SK-N-SH (cell line): ENCODE results near the gene UBE2G2. TPM values are rescaled to one million over a fixed set of nuclear protein-coding genes. Genes with fewer than 3 reads are reported as not detected.

Source experiments
- CTCF ChIA-PET: fragments of 300-600, 350-600 bp; formaldehyde crosslinking; extraction: SDS; loops from one replicate; lab custom pipeline; 2021; lab: Yijun Ruan, JAX
- POLR2A ChIA-PET: fragments of 350-600 bp; sonication (Branson Sonifier 250); formaldehyde crosslinking; extraction: SDS; loops from one replicate; lab custom pipeline; 2020; ENCODE audit warnings: antibody characterized with exemption, inconsistent platforms; lab: Yijun Ruan, JAX
- DNase-seq: peaks from one replicate; pipeline ENCODE4 v3.0.0; 2012
- H2AFZ ChIP-seq: fragments of 200-600 bp; sonication (generic); 2 replicates; pipeline ENCODE4 v1.8.1; 2016; ENCODE audit warnings: antibody characterized with exemption, mild to moderate bottlenecking, low read depth
- H3F3A ChIP-seq: fragments of 200-600 bp; sonication (generic); replicated peaks from 2 replicates; pipeline ENCODE3; 2016; ENCODE audit warnings: antibody characterized with exemption, mild to moderate bottlenecking; ENCODE audit not compliant: insufficient read depth
- H3K27ac ChIP-seq, 2 experiments: fragments of 200-500 bp in 1 of 2; fragments of 200-600 bp in 1 of 2; sonication (Bioruptor generic) in 1 of 2; sonication (generic), shearing (Covaris generic) in 1 of 2; 2 replicates each; pipeline versions ENCODE4 v1.5.1 to v1.6.1; 2014 to 2016; ENCODE audit warnings: low read depth in 2 of 2, inconsistent platforms in 1 of 2, low read length in 1 of 2, mild to moderate bottlenecking in 1 of 2, mixed read lengths in 1 of 2
- H3K27me3 ChIP-seq: fragments of 200-600 bp; sonication (generic), shearing (Covaris generic); 2 replicates; pipeline ENCODE4 v1.6.1; 2016; ENCODE audit warnings: mixed run types; ENCODE audit not compliant: insufficient read depth
- H3K36me3 ChIP-seq, 2 experiments: fragments of 200-500 bp in 1 of 2; fragments of 200-600 bp in 1 of 2; sonication (Bioruptor generic) in 1 of 2; sonication (generic) in 1 of 2; replicated peaks in 1 of 2; 2 replicates each; pipeline versions ENCODE3 to v1.5.1; 2014 to 2016; ENCODE audit warnings: low read length in 1 of 2, mild to moderate bottlenecking in 1 of 2; ENCODE audit not compliant: insufficient read depth in 2 of 2, control insufficient read depth in 1 of 2
- H3K4me1 ChIP-seq, 2 experiments: fragments of 200-500 bp in 1 of 2; fragments of 200-600 bp in 1 of 2; sonication (Bioruptor generic) in 1 of 2; sonication (generic), shearing (Covaris generic) in 1 of 2; 2 replicates each; pipeline versions ENCODE4 v1.5.1 to v1.6.1; 2014 to 2016; ENCODE audit warnings: low read depth in 1 of 2, low read length in 1 of 2, mixed run types in 1 of 2; ENCODE audit not compliant: insufficient read depth in 2 of 2, control insufficient read depth in 1 of 2
- H3K4me2 ChIP-seq: fragments of 200-600 bp; sonication (generic), shearing (Covaris generic); 2 replicates; pipeline ENCODE4 v1.6.1; 2017; ENCODE audit warnings: mixed run types
- H3K4me3 ChIP-seq, 2 experiments: fragments of 200-500 bp in 1 of 2; fragments of 200-600 bp in 1 of 2; sonication (Bioruptor generic) in 1 of 2; sonication (generic), shearing (Covaris generic) in 1 of 2; 2 replicates each; pipeline versions ENCODE4 v1.5.1 to v1.8.1; 2014 to 2016; ENCODE audit warnings: low read depth in 2 of 2, inconsistent platforms in 1 of 2, low read length in 1 of 2, mild to moderate bottlenecking in 1 of 2, mixed read lengths in 1 of 2, moderate library complexity in 1 of 2
- H3K79me2 ChIP-seq: fragments of 200-600 bp; sonication (generic); 2 replicates; pipeline ENCODE4 v1.8.1; 2017; ENCODE audit warnings: mild to moderate bottlenecking; ENCODE audit not compliant: insufficient read depth
- H3K9ac ChIP-seq: fragments of 200-600 bp; sonication (generic); 2 replicates; pipeline ENCODE4 v1.6.1; 2017; ENCODE audit warnings: mixed run types
- H3K9me2 ChIP-seq: fragments of 200-600 bp; sonication (generic); 2 replicates; pipeline ENCODE4 v1.6.1; 2017; ENCODE audit warnings: mixed run types
- H3K9me3 ChIP-seq: fragments of 200-600 bp; sonication (generic); 2 replicates; pipeline ENCODE4 v1.6.1; 2017; ENCODE audit warnings: mixed run types, mild to moderate bottlenecking, moderate library complexity
- H4K20me1 ChIP-seq: fragments of 200-600 bp; sonication (generic); 2 replicates; pipeline ENCODE4 v1.6.1; 2017; ENCODE audit warnings: mild to moderate bottlenecking, mixed run types; ENCODE audit not compliant: insufficient read depth
- EP300 ChIP-seq, 2 experiments: IDR thresholded peaks; 2 replicates each; pipeline versions ENCODE4 v1.4.0 to v1.6.1; 2012; ENCODE audit warnings: borderline replicate concordance in 1 of 2, low read depth in 1 of 2, low read length in 1 of 2
- EZH2phosphoT487 ChIP-seq: fragments of 200-600 bp; sonication (generic); IDR thresholded peaks from 2 replicates; pipeline ENCODE4 v1.6.1; 2017; ENCODE audit warnings: low read depth, mixed run types, mild to moderate bottlenecking, antibody characterized with exemption, moderate library complexity, borderline replicate concordance
- FOSL2 ChIP-seq: IDR thresholded peaks from 2 replicates; pipeline ENCODE4 v1.4.0; 2012; ENCODE audit warnings: low read depth, mild to moderate bottlenecking, moderate library complexity, borderline replicate concordance
- FOXM1 ChIP-seq: IDR thresholded peaks from 2 replicates; pipeline ENCODE4 v1.4.0; 2012; ENCODE audit warnings: low read depth, mild to moderate bottlenecking
- GABPA ChIP-seq: IDR thresholded peaks from 2 replicates; pipeline ENCODE4 v1.4.0; 2012; ENCODE audit warnings: low read depth, mild to moderate bottlenecking
- MAX ChIP-seq: IDR thresholded peaks from 2 replicates; pipeline ENCODE4 v1.4.0; 2012; ENCODE audit warnings: low read depth
- NFIC ChIP-seq: IDR thresholded peaks from 2 replicates; pipeline ENCODE4 v1.4.0; 2012; ENCODE audit warnings: borderline replicate concordance
- PBX3 ChIP-seq: IDR thresholded peaks from 2 replicates; pipeline ENCODE4; 2012
- RCOR1 ChIP-seq: fragments of 150-350 bp; IDR thresholded peaks from 2 replicates; pipeline ENCODE4 v1.6.1; 2017; ENCODE audit warnings: antibody characterized with exemption, low read length
- RXRA ChIP-seq: IDR thresholded peaks from 2 replicates; pipeline ENCODE4 v1.4.0; 2012; ENCODE audit warnings: low read depth, mild to moderate bottlenecking, borderline replicate concordance
- SIN3A ChIP-seq: IDR thresholded peaks from 2 replicates; pipeline ENCODE4 v1.6.1; 2012; ENCODE audit warnings: low read depth, mild to moderate bottlenecking, low read length, moderate library complexity, borderline replicate concordance
- TEAD4 ChIP-seq: IDR thresholded peaks from 2 replicates; pipeline ENCODE4 v1.4.0; 2012; ENCODE audit warnings: mild to moderate bottlenecking, borderline replicate concordance; ENCODE audit not compliant: insufficient read depth
- WGBS: methylation state at CpG from one replicate; pipeline ENCODE4 v1.1.6; 2017; ENCODE audit warnings: low lambda C conversion rate; 5-methylcytosine and 5-hydroxymethylcytosine counted together
- polyA plus RNA-seq, 3 experiments: library from polyadenylated mRNA; depleted of rRNA; stranded (reverse); fragments of >200 nt; gene quantifications; 2 replicates each; pipeline ENCODE4 v1.2.3, GENCODE V29; 2012
- TF ChIP-seq, protein P1 (sequence below): fragments of 150-350 bp; IDR thresholded peaks from 2 replicates; pipeline ENCODE4 v1.6.1; 2017; ENCODE audit warnings: antibody characterized with exemption, low read length, low read depth, borderline replicate concordance

Gene UBE2G2
- polyA plus RNA-seq, 1 of the 3 experiments (the other 2 are of a cell fraction): 129 TPM

DNA sequence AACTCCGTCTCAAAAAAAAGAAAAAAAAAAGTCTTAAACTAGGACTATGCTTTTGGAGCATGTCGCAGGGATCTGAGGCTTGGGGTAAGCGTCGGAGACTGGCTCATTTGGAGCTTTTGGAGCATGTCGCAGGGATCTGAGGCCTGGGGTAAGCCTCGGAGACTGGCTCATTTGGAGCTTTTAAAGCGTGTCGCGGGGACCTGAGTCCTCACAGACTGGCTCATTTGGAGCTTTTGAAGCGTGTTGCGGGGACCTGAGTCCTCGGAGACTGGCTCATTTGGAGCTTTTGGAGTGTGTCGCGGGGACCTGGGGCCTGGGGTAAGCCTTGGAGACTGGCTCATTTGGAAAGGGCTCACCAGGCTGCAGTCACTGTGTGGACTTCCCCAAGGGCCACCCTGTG lies 76.7 kb downstream of the UBE2G2 start:
- H2AFZ ChIP-seq: no peak overlapping the region
- no peak overlapping the region for H3K27ac ChIP-seq
- POLR2A ChIA-PET: no interaction called here

DNA sequence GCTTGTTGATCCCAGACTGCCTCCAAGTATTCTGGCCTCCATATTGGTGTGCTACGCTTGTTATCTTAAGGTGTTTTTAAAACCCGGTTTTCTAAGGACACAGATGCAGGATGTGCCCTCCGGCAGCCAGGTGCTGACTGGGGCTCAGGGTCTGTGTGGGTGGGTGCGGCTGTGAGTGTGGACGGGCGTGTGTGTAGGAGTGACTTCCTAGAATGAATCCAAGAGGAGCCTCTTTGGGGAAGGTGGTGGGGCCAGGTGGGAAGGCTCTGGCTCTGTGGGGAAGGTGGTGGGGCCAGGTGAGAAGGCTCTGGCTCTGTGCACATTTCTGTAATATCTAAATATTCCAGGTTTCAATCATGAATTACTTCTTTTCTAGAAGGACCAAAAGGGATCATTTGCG lies 77.4 kb downstream of the UBE2G2 start:
- Histone ChIP-seq H3K79me2 (no peaks in the 10 kb centered on the region), H3K9ac (no peak overlapping the region), H3K27me3 (peaks cover 59% of the 10 kb centered on the region; the same call in 1 of the 2 replicates), H3K27ac (no peak overlapping the region), H3K36me3 (no peaks in the 10 kb centered on the region), H3K9me2 (no peaks in the 10 kb centered on the region), H3K4me3 (no peak overlapping the region), H4K20me1 (no peaks in the 10 kb centered on the region), H3K4me1 (no peaks in the 10 kb centered on the region), H3K4me2 (no peak overlapping the region), H3F3A (no peaks in the 10 kb centered on the region), H2AFZ (no peak overlapping the region), H3K9me3 (no peaks in the 10 kb centered on the region)
- POLR2A ChIA-PET: no interaction called here
- no peak for TF ChIP-seq FOSL2
- no peak for TF ChIP-seq SIN3A
- no peak for TF ChIP-seq FOXM1
- TF ChIP-seq, protein P1, sequence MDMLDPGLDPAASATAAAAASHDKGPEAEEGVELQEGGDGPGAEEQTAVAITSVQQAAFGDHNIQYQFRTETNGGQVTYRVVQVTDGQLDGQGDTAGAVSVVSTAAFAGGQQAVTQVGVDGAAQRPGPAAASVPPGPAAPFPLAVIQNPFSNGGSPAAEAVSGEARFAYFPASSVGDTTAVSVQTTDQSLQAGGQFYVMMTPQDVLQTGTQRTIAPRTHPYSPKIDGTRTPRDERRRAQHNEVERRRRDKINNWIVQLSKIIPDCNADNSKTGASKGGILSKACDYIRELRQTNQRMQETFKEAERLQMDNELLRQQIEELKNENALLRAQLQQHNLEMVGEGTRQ: no peak
- TF ChIP-seq PBX3: no peak
- no peak for TF ChIP-seq MAX
- no peak for TF ChIP-seq GABPA
- no peak for TF ChIP-seq EZH2phosphoT487
- CTCF ChIA-PET: interaction anchor here (1.1 kb wide), 1 partner anchor 60 kb away, joined by 3 read pairs; no protein-coding TSS in a partner anchor
- 71% methylated on average over 7 of the region's 7 CpGs for WGBS
- DNase-seq: no peak

More for the DNA sequence above, 76.7 kb downstream of the UBE2G2 start:
- Histone ChIP-seq H4K20me1 (no peaks in the 10 kb centered on the region), H3K4me2 (no peak overlapping the region), H3K9me3 (no peaks in the 10 kb centered on the region), H3K4me1 (no peaks in the 10 kb centered on the region), H3K4me3 (no peak overlapping the region), H3K27me3 (peaks cover 61% of the 10 kb centered on the region; the same call in 1 of the 2 replicates), H3F3A (no peaks in the 10 kb centered on the region), H3K36me3 (no peaks in the 10 kb centered on the region), H3K9me2 (no peaks in the 10 kb centered on the region), H3K79me2 (no peaks in the 10 kb centered on the region), H3K9ac (no peak overlapping the region)
- WGBS: 46% methylated on average over 10 of the region's 14 CpGs
- no peak for DNase-seq
- CTCF ChIA-PET: interaction anchor here (1.1 to 1.8 kb wide), 2 partner anchors 59 to 214 kb away, joined by 3 to 6 read pairs; no protein-coding TSS in a partner anchor
- TF ChIP-seq TEAD4: no peak
- TF ChIP-seq RXRA: no peak
- TF ChIP-seq RCOR1: no peak
- TF ChIP-seq NFIC: no peak
- TF ChIP-seq PBX3: no peak
- TF ChIP-seq EP300 (IDR thresholded peaks at IDR 0.05; ENCODE audit: borderline replicate concordance in 1 of 2, low read depth in 1 of 2, low read length in 1 of 2): no peak
